Daoy (cell line): Measurements from ENCODE around the gene ELMO1. TPM values are rescaled to one million over a fixed set of nuclear protein-coding genes. Genes with fewer than 3 reads are reported as not detected.

ENCODE experiments used
- DNase-seq: peaks from one replicate; pipeline ENCODE4 v3.0.0-alpha.2; 2015; ENCODE audit warnings: low read depth
- total RNA-seq: library from RNA; depleted of rRNA; stranded (reverse); fragments of >200 nt; shearing (Covaris generic); gene quantifications from 2 replicates; pipeline ENCODE4 v1.2.3, GENCODE V29; 2014

The ELMO1 gene
- total RNA-seq, 1 experiment from 2014 or later = 7.0 TPM

DNA sequence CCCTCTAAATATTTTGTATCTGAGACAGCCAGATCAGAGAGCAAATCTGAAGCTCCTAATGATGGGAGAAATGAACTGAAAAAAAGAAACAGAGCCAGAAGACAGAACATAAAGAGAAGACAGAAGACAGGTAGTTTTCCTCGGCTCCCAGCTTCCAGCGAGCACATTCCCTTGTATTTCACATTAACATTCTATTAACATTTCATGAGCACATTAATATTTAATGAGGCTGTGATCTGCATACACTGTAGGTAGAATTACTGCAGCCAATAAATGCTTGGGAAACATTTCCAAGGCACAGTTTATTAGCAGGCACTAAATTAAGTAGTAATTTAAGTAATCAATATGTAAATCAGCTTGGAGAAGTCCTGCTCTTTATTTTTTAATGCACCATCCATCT is 349.9 kb downstream of the ELMO1 start:
- DNase-seq = no peak

GRCh38 chr7:37097983-37098382 is 350.7 kb downstream of the ELMO1 start:
- DNase-seq = no peak

- no peak for DNase-seq
Measured at GRCh38 chr7:37097276-37097675, 351.4 kb downstream of the ELMO1 start.

GRCh38 chr7:37096341-37096740 is 352.3 kb downstream of the ELMO1 start:
- no peak for DNase-seq

DNA sequence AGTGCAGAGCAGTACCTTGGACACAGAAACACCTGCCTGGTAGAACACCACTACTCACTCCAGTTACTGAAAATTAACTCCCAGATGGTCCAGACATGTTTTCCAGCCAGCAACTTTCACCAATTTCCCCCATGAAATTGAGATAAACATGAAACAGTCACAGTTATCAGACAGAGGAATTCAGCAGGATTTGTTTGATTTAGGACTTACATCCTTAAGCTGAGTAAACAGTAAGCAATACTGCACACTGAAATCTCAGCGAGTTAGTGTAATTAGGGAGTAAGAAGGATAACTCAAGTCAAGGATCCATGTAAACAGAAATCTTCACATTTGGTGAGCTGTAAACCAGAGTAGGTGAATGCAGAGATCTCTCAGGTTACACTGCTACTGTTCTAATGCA is 353.5 kb downstream of the ELMO1 start:
- DNase-seq = no peak

GRCh38 chr7:37093257-37093656 is 355.4 kb downstream of the ELMO1 start:
- no peak for DNase-seq

DNA sequence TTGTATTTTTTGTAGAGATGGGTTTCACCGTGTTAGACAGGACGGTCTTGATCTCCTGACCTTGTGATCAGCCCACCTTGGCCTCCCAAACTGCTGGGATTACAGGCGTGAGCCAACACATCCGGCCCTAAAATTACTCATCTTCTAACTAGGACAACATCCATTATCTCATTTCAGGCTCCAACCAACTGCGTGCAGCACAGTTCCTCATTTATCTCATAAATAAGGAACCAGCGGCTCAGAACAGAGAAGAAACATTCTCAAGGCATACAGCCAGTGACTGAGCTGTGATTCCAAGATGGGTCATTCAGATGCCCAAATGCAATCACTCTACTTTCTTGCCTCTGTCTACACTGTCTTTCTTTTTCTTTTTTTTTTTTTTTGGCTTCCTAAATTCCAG is 356.1 kb downstream of the ELMO1 start:
- no peak for DNase-seq

DNA sequence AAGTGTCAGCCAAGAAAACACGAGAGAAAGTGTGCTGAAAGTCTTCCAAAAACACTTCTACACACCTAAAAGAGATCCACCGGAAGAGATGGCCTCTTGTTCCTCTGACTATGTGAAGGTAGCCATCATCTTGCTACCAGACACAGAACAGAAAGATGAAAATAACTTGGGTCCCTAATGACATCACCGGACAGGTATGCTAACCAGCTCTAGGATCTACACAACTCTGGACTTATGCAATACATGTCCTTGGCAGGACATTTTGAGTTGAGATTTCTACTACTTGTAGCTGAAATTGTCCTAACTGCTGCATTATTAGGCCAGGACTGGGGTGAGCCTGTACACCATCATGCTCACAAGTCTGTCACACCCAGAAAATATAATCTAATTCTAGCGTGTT is 358.7 kb downstream of the ELMO1 start:
- no peak for DNase-seq

- no peak for DNase-seq
Measured at GRCh38 chr7:37085600-37085999, 363.1 kb downstream of the ELMO1 start.

DNA sequence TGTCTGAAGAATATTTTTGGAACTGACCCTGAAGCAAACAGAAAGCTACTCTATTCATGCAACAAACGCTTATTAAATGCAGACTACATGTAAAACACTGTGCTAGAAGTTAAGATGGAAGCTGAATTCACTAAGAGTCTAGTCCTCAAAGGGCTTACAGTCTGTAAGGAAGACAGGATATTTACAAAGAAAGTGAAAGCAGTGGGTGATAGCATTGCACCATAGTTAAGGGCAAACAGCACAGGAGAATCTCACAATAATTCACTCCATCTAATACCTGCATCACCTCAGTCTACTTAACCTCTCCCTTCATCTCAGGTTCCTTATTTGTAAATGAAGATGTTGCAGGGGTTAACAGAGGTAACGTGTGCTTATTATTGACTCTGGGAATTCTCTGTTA is 364.4 kb downstream of the ELMO1 start:
- DNase-seq = no peak

DNA sequence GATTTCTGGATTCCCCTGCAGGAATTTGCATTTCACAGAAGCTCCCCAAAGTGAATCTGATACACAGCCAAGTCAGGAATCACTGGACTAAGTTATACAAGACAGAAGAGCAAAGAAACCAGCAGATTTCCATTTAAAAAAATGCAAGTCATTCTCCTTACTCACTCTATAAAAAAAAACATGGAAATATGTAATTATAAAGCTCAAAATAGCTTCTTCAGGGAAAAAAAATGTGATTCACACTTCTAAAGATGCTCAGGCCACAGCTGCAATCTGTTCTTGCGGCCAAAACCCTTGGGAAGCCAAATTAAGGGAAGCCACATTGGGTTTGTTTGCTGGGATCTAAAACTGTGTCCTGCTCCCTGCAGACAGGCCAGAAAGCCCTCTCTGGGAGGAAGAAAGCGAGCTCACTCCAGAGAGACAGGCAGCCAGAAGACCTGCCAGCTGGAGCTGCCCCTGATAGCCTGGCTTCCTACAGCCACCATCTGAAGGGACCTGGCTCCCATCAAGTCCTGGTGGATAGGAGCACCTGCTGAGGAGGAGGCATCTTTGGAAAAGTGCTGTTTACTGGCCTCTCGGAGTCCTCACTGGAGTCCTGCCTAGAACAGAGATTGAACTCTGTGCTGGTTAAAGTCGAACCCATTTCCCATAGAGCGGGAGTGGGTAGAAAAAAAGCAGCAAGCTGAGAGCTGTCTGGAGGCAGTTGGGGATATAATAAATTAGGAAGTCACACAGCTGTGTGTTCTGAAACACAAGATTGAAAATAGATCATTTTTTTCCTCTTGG is 365.2 kb downstream of the ELMO1 start:
- no peak for DNase-seq

- peak; percentile 42 for DNase-seq
Measured at GRCh38 chr7:37081436-37081835, 367.2 kb downstream of the ELMO1 start.

DNA sequence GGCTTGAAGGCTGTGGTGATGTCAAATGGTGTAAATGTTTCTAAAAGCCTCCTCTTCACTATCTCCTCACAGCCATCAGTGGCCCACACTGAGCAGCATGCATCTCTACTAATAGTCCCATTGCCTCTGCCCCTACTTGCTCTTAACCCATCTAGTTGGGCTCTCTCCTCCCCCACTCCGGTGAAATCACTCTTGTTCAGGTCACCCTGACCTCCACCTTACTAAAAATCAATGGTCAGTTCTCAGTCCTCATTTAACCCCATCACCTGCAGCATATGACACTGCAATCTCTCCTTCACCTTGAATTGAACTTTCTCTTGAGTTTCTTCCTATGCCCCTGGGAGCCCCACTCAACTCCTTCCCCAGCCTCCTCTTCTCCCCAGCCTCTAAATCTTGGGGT is 369.2 kb downstream of the ELMO1 start:
- no peak for DNase-seq

- DNase-seq = no peak
Measured at GRCh38 chr7:37076668-37077067, 372.0 kb downstream of the ELMO1 start.

DNA sequence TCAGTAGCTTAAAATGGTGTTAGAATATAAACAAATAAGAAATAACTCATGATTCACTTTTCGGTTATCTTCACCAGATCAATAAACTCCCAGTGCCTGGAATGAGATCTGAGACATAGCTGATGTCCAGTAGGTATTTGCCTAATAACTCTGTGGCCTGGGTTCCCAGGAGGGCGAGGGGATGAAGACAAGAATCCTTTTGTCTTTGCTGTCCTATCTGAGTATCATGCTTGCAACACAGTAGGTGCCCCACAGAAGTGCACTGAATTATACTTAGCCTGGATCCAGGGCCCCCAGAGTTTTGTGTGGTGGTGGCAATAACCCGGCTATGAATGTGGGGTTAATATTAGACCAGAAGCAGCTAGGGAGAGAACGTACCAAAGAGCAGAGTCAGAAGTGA is 374.3 kb downstream of the ELMO1 start:
- no peak for DNase-seq

- no peak for DNase-seq
Measured at GRCh38 chr7:37071124-37071523, 377.5 kb downstream of the ELMO1 start.

- no peak for DNase-seq
Measured at GRCh38 chr7:37070471-37070870, 378.2 kb downstream of the ELMO1 start.

- DNase-seq = no peak
Measured at GRCh38 chr7:37070031-37070430, 378.6 kb downstream of the ELMO1 start.

- no peak for DNase-seq
Measured at GRCh38 chr7:37069336-37069735, 379.3 kb downstream of the ELMO1 start.

GRCh38 chr7:37068902-37069301 is 379.8 kb downstream of the ELMO1 start:
- no peak for DNase-seq

GRCh38 chr7:37068038-37068437 is 380.6 kb downstream of the ELMO1 start:
- DNase-seq = peak; percentile 44

GRCh38 chr7:37065779-37066271 is 382.8 kb downstream of the ELMO1 start:
- peak; percentile 88 for DNase-seq

DNA sequence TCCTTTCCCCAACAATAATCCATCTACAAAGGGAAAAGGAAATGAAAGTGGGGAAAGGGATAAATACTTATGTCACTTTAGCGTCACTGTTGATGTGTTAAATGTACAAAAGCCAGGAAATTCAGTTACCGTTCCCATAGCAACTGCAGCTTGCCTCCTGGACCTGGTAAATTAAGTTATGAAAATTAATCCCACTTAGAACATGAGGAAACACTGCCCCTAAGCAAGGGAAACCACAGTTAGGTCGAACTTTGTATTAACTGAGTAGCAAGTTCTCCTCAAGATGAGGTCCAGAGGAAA is 386.2 kb downstream of the ELMO1 start:
- DNase-seq = no peak
